HCT116 (cell line): ENCODE data around the gene NRN1. TPM values are rescaled to one million over a fixed set of nuclear protein-coding genes. Genes with fewer than 3 reads are reported as not detected.
A peak's percentile ranks its signal among the peaks of the same experiment; 100 is the strongest.

Experiments used
- ATAC-seq: fragments of 200-7000 bp; cut with Tn5 transposase; 2 replicates; pipeline ENCODE4 v1.9.1; 2020; ENCODE audit warnings: mild to moderate bottlenecking, moderate library complexity
- Bru-seq: library from RNA; stranded (reverse); fragments of 400-500 nt; gene quantifications from one replicate; lab custom pipeline; 2021; lab: Mats Ljungman, UMichigan
- BruChase-seq, 2 experiments: library from RNA; stranded (reverse); fragments of 400-500 nt; gene quantifications; one replicate each; lab custom pipeline; 2021; lab: Mats Ljungman, UMichigan
- BruUV-seq: library from RNA; stranded (reverse); fragments of 400-500 nt; replicated peaks from 2 replicates; lab custom pipeline; 2021; lab: Mats Ljungman, UMichigan
- CTCF ChIA-PET: fragments of 300-600 bp; sonication (Branson Sonifier 250); formaldehyde crosslinking; loops from one replicate; lab custom pipeline; 2021; ENCODE audit warnings: antibody characterized with exemption; lab: Charles Lee
- POLR2A ChIA-PET: fragments of 300-600, 350-600 bp; sonication (Branson Sonifier 250); formaldehyde crosslinking; loops from one replicate; lab custom pipeline; 2021; ENCODE audit warnings: antibody characterized with exemption; lab: Charles Lee
- RAD21 ChIA-PET, 2 experiments: fragments of 300-600 bp; sonication (Branson Sonifier 250); formaldehyde crosslinking; loops; one replicate each; lab custom pipeline; 2023; ENCODE audit warnings: low total read pairs in 2 of 2; ENCODE audit not compliant: uncharacterized antibody in 2 of 2, unreplicated experiment in 2 of 2, low non-redundant PET in 1 of 2; lab: Charles Lee
- DNase-seq: peaks from one replicate; pipeline ENCODE4 v3.0.0-alpha.2; 2010; ENCODE audit warnings: low read depth, low spot score
- H2AFZ ChIP-seq: fragments of 200-600 bp; shearing (Covaris generic), sonication (generic); 2 replicates; pipeline ENCODE4 v1.6.1; 2017; ENCODE audit warnings: low read depth, mixed run types, mixed read lengths, antibody characterized with exemption, low read length; ENCODE audit not compliant: poor library complexity, severe bottlenecking
- H3K27ac ChIP-seq: 2 replicates; pipeline ENCODE4 v1.5.1; 2012; ENCODE audit warnings: low read depth, low read length
- H3K27me3 ChIP-seq: fragments of 200-600 bp; sonication (generic); 2 replicates; pipeline ENCODE4 v1.6.1; 2016; ENCODE audit warnings: mixed run types, low read length, mixed read lengths; ENCODE audit not compliant: insufficient read depth
- H3K36me3 ChIP-seq, 2 experiments: fragments of 200-500 bp in 1 of 2; fragments of 200-600 bp in 1 of 2; sonication (Bioruptor generic) in 1 of 2; sonication (generic) in 1 of 2; 2 replicates each; pipeline versions ENCODE4 v1.5.1 to v1.6.1; 2014 to 2016; ENCODE audit warnings: low read length in 2 of 2, inconsistent platforms in 1 of 2, mixed read lengths in 1 of 2, mixed run types in 1 of 2; ENCODE audit not compliant: insufficient read depth in 2 of 2, control insufficient read depth in 1 of 2
- H3K4me1 ChIP-seq, 2 experiments: fragments of 200-600 bp in 1 of 2; sonication (generic) in 1 of 2; 2 replicates each; pipeline versions ENCODE4 v1.5.1 to v1.6.1; 2012 to 2017; ENCODE audit warnings: low read length in 2 of 2, inconsistent platforms in 1 of 2, mild to moderate bottlenecking in 1 of 2, mixed read lengths in 1 of 2, mixed run types in 1 of 2, moderate library complexity in 1 of 2; ENCODE audit not compliant: insufficient read depth in 2 of 2, control insufficient read depth in 1 of 2
- H3K4me2 ChIP-seq: fragments of 200-600 bp; sonication (generic); 2 replicates; pipeline ENCODE4 v1.6.1; 2017; ENCODE audit warnings: mixed run types, low read length, mixed read lengths
- H3K4me3 ChIP-seq, 2 experiments: fragments of 200-600 bp in 1 of 2; sonication (generic) in 1 of 2; replicated peaks in 1 of 2; 2 replicates each; pipeline ENCODE4 v1.5.1; 2011 to 2016; ENCODE audit warnings: low read length in 2 of 2, control low read depth in 1 of 2, low read depth in 1 of 2, mild to moderate bottlenecking in 1 of 2, mixed read lengths in 1 of 2, mixed run types in 1 of 2
- H3K79me2 ChIP-seq: fragments of 200-600 bp; sonication (generic); 2 replicates; pipeline ENCODE4 v1.6.1; 2017; ENCODE audit warnings: mild to moderate bottlenecking, mixed run types, low read length, moderate library complexity, mixed read lengths; ENCODE audit not compliant: insufficient read depth
- H3K9ac ChIP-seq: fragments of 200-600 bp; sonication (generic); 2 replicates; pipeline ENCODE4 v1.6.1; 2016; ENCODE audit warnings: low read length, mixed read lengths
- H3K9me2 ChIP-seq: fragments of 200-600 bp; sonication (generic), shearing (Covaris generic); 2 replicates; pipeline ENCODE4 v1.6.1; 2017; ENCODE audit warnings: mixed run types, mild to moderate bottlenecking, moderate library complexity; ENCODE audit not compliant: insufficient read depth
- H3K9me3 ChIP-seq, 2 experiments: fragments of 200-500 bp in 1 of 2; fragments of 200-600 bp in 1 of 2; sonication (Bioruptor generic) in 1 of 2; sonication (generic) in 1 of 2; 2 replicates each; pipeline ENCODE4 v1.6.1; 2014 to 2017; ENCODE audit warnings: low read length in 2 of 2, mixed read lengths in 2 of 2, inconsistent platforms in 1 of 2, low read depth in 1 of 2, mild to moderate bottlenecking in 1 of 2, mixed run types in 1 of 2, moderate library complexity in 1 of 2; ENCODE audit not compliant: control insufficient read depth in 1 of 2, insufficient read depth in 1 of 2
- H4K20me1 ChIP-seq: fragments of 200-600 bp; sonication (generic), shearing (Covaris generic); 2 replicates; pipeline ENCODE4 v1.6.1; 2017; ENCODE audit warnings: mixed run types, mild to moderate bottlenecking, moderate library complexity; ENCODE audit not compliant: insufficient read depth
- CBX3 ChIP-seq: IDR thresholded peaks from 2 replicates; pipeline ENCODE4 v1.6.1; 2012; ENCODE audit warnings: low read depth
- CEBPB ChIP-seq: IDR thresholded peaks from 2 replicates; pipeline ENCODE4 v1.6.1; 2012; ENCODE audit warnings: low read depth
- ELF1 ChIP-seq: IDR thresholded peaks from 2 replicates; pipeline ENCODE4 v1.6.1; 2012; ENCODE audit warnings: low read depth, borderline replicate concordance
- EZH2 ChIP-seq: fragments of 200-600 bp; sonication (generic); IDR thresholded peaks from 2 replicates; pipeline ENCODE4 v1.6.1; 2017; ENCODE audit warnings: antibody characterized with exemption, mixed run types
- FOSL1 ChIP-seq: IDR thresholded peaks from 2 replicates; pipeline ENCODE4 v1.6.1; 2012; ENCODE audit warnings: low read depth
- POLR2A ChIP-seq: IDR thresholded peaks from 2 replicates; pipeline ENCODE4 v1.7.0; 2011; ENCODE audit warnings: borderline replicate concordance; ENCODE audit not compliant: insufficient read depth, insufficient read length; ENCODE audit errors: extremely low read depth
- RAD21 ChIP-seq: IDR thresholded peaks from 2 replicates; pipeline ENCODE4 v1.6.1; 2012; ENCODE audit warnings: low read depth, mild to moderate bottlenecking
- SRF ChIP-seq: IDR thresholded peaks from 2 replicates; pipeline ENCODE4 v1.6.1; 2012; ENCODE audit warnings: low read depth
- TCF7L2 ChIP-seq: IDR thresholded peaks from 2 replicates; pipeline ENCODE4 v1.7.0; 2011; ENCODE audit warnings: borderline replicate concordance, inconsistent platforms; ENCODE audit not compliant: insufficient read depth, insufficient read length; ENCODE audit errors: extremely low read depth
- ZBTB33 ChIP-seq: IDR thresholded peaks from 2 replicates; pipeline ENCODE4 v1.6.1; 2011; ENCODE audit warnings: mild to moderate bottlenecking, low read length, moderate library complexity; ENCODE audit not compliant: insufficient replicate concordance; ENCODE audit errors: extremely low read depth
- ZNF274 ChIP-seq: fragments of 200-500 bp; sonication (Bioruptor generic); IDR thresholded peaks from 2 replicates; pipeline ENCODE4 v1.6.1; 2014; ENCODE audit warnings: mild to moderate bottlenecking, low read depth, low read length, inconsistent platforms
- intact Hi-C: fragments of 100-400 bp; cut with micrococcal nuclease; formaldehyde crosslinking; loops from 2 replicates; pipeline ENCODE4 v1.10.0; 2022
- long read RNA-seq: library from polyadenylated mRNA; unstranded; transcript quantifications from one replicate; pipeline ENCODE4 v2.0.0, GENCODE V29; 2021; ENCODE audit not compliant: unreplicated experiment
- polyA plus RNA-seq: library from polyadenylated mRNA; unstranded; fragments of >200 nt; gene quantifications from 2 replicates; pipeline ENCODE4 v1.2.1, GENCODE V29; 2012; ENCODE audit warnings: missing spikeins
- total RNA-seq: library from RNA; stranded (reverse); gene quantifications from one replicate; pipeline ENCODE4 v1.2.1, GENCODE V29; 2021; ENCODE audit not compliant: unreplicated experiment
- TF ChIP-seq, protein P1 (sequence below): IDR thresholded peaks from 2 replicates; pipeline ENCODE4 v1.6.1; 2012
- TF ChIP-seq, protein P2 (sequence below), 3 experiments: fragments of 200-600 bp in 1 of 3; sonication (generic) in 1 of 3; IDR thresholded peaks in 2 of 3; conservative IDR thresholded peaks in 1 of 3; 2 replicates each; pipeline ENCODE4 v1.5.1; 2012 to 2017; ENCODE audit warnings: low read depth in 2 of 3, low read length in 2 of 3, antibody characterized with exemption in 1 of 3, borderline replicate concordance in 1 of 3, control low read depth in 1 of 3, mild to moderate bottlenecking in 1 of 3, mixed read lengths in 1 of 3, mixed run types in 1 of 3, moderate library complexity in 1 of 3; ENCODE audit not compliant: insufficient read depth in 1 of 3

NRN1 gene, protein sequence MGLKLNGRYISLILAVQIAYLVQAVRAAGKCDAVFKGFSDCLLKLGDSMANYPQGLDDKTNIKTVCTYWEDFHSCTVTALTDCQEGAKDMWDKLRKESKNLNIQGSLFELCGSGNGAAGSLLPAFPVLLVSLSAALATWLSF
- not detected for total RNA-seq
- polyA plus RNA-seq, result 0.09 and 0.20 TPM in 2 replicates
- Bru-seq, nascent RNA, result not detected
- BruChase-seq, experiment 1, labeled RNA remaining after a 6-hour chase, result percentile 11 among the genes with signal in this experiment
- percentile 15 among the genes with signal in this experiment for BruChase-seq, experiment 2, labeled RNA remaining after a 2-hour chase
- long read RNA-seq, result 0 reads

DNA sequence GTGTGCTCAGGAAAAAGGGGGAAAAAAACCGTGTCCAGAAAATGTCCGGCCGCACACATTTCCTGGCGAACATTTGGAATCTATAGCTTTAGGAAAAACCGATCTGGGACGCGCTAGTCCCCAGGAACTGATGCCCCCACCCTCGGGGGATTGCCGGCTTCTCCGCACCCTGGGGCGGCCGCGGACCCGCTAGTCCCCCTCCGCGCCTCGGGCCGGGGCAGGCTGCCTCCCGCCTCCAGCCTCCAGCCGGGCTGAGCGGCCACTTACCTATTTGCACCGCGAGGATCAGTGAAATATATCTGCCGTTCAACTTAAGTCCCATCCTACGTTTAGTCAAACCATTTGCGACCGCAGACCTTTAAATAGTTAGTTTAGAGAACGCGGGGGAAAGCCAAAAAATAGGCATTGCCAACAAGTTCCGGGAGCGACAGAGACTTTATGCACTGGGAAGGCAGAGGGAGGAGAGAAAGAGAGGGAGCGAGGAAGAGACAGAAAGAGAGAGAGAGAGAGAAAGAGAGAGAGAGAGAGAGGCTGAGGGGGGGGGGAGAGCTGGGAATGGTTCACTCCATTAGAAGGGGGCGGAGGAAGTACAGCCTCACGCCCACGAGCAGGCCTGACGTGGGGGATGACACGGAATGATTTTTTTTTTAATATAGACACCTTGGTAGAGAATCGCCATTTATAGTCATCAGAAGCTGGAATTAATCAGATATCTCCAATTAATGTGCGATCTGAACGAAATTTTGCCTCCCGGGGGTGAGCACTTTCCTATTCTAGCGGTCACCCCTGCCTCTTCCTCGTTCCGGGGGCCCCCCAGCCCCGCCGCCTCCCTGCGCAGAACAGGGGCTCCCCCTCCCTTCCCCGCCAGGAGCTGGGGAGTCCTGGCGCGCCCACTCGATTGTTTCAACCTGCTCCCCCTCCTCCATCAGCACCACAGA, at the start of gene NRN1:
Gene NRN1 (minus strand): TSS at position 498 of the 938 bp plus-strand sequence. CDS start 176 bp downstream, at position 322.
- Histone ChIP-seq H3K27me3 (peaks cover 13% of the 10 kb centered on the region; the same call in 1 of the 2 replicates), H2AFZ (no peak within 1 kb of the TSS), H3K9me3 (no peaks in the 10 kb centered on the region), H3K27ac (no peak within 1 kb of the TSS; the same call in 1 of the 2 replicates), H3K79me2 (no peaks in the 10 kb centered on the region), H4K20me1 (no peaks in the 10 kb centered on the region), H3K4me1 (peaks cover 5 to 15% of the 10 kb centered on the region in 2 experiments; a peak in 2 of 4 replicates), H3K4me3 (no peak within 1 kb of the TSS), H3K36me3 (no peaks in the 10 kb centered on the region), H3K9me2 (no peaks in the 10 kb centered on the region), H3K9ac (no peak within 1 kb of the TSS), H3K4me2 (peak within 1 kb of the TSS; percentile 92; the same call in 1 of the 2 replicates)
- ATAC-seq (no peak), DNase-seq (no peak)
- no TSS peak for BruUV-seq
- intact Hi-C loops, result no loop called here
- RAD21 ChIA-PET, result no interaction called here
- CTCF ChIA-PET, result no interaction called here
- TF ChIP-seq, protein P1, sequence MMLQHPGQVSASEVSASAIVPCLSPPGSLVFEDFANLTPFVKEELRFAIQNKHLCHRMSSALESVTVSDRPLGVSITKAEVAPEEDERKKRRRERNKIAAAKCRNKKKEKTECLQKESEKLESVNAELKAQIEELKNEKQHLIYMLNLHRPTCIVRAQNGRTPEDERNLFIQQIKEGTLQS, result no peak
- TF ChIP-seq POLR2A (no peak), ZBTB33 (no peak), SRF (no peak), ELF1 (no peak), CEBPB (no peak), RAD21 (no peak), FOSL1 (no peak), ZNF274 (no peak), CBX3 (no peak), TCF7L2 (no peak), EZH2 (no peak)
- TF ChIP-seq, protein P2, sequence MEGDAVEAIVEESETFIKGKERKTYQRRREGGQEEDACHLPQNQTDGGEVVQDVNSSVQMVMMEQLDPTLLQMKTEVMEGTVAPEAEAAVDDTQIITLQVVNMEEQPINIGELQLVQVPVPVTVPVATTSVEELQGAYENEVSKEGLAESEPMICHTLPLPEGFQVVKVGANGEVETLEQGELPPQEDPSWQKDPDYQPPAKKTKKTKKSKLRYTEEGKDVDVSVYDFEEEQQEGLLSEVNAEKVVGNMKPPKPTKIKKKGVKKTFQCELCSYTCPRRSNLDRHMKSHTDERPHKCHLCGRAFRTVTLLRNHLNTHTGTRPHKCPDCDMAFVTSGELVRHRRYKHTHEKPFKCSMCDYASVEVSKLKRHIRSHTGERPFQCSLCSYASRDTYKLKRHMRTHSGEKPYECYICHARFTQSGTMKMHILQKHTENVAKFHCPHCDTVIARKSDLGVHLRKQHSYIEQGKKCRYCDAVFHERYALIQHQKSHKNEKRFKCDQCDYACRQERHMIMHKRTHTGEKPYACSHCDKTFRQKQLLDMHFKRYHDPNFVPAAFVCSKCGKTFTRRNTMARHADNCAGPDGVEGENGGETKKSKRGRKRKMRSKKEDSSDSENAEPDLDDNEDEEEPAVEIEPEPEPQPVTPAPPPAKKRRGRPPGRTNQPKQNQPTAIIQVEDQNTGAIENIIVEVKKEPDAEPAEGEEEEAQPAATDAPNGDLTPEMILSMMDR (IDR thresholded peaks at IDR 0.05 in 2 of 3, conservative IDR thresholded peaks at IDR 0.05 in 1 of 3; ENCODE audit: borderline replicate concordance in 1 of 3, insufficient read depth in 1 of 3, low read depth in 2 of 3, low read length in 2 of 3), result no peak
- POLR2A ChIA-PET, result no interaction called here
